Chondrocyte (in vitro differentiated cells): ENCODE measurements around the gene SRSF4. TPM values are rescaled to one million over a fixed set of nuclear protein-coding genes. Genes with fewer than 3 reads are reported as not detected.

Experiments
- DNase-seq: peaks from one replicate; pipeline ENCODE4 v3.0.0; 2021; ENCODE audit warnings: mixed read lengths, low spot score
- H3K27ac Mint-ChIP-seq: one replicate; pipeline ENCODE4 v1.8.0; 2021; ENCODE audit warnings: mild to moderate bottlenecking, moderate library complexity, mixed read lengths; ENCODE audit not compliant: unreplicated experiment
- H3K27me3 Mint-ChIP-seq: 2 replicates; pipeline ENCODE4 v1.8.0; 2021; ENCODE audit warnings: low read depth, mixed read lengths
- H3K36me3 Mint-ChIP-seq: 2 replicates; pipeline ENCODE4 v1.8.0; 2021; ENCODE audit warnings: low read depth, mixed read lengths
- H3K4me1 Mint-ChIP-seq: 2 replicates; pipeline ENCODE4 v1.8.0; 2021; ENCODE audit warnings: low read depth, mild to moderate bottlenecking, mixed read lengths
- H3K4me3 Mint-ChIP-seq: one replicate; pipeline ENCODE4 v1.8.0; 2021; ENCODE audit warnings: mild to moderate bottlenecking, moderate library complexity, mixed read lengths; ENCODE audit not compliant: unreplicated experiment
- H3K9me3 Mint-ChIP-seq: 2 replicates; pipeline ENCODE4 v1.8.0; 2021; ENCODE audit warnings: low read depth, mixed read lengths
- CTCF ChIP-seq: fragments of 200-600 bp; sonication (generic); IDR thresholded peaks from 2 replicates; pipeline ENCODE4 v1.5.0; 2021; ENCODE audit warnings: antibody characterized with exemption, mild to moderate bottlenecking, moderate library complexity
- total RNA-seq: library from RNA; stranded (reverse); gene quantifications from 3 replicates; pipeline ENCODE4 v1.2.1, GENCODE V29; 2021

SRSF4 gene
- total RNA-seq, 1 donor from 2014 or later = 49.1 TPM

DNA sequence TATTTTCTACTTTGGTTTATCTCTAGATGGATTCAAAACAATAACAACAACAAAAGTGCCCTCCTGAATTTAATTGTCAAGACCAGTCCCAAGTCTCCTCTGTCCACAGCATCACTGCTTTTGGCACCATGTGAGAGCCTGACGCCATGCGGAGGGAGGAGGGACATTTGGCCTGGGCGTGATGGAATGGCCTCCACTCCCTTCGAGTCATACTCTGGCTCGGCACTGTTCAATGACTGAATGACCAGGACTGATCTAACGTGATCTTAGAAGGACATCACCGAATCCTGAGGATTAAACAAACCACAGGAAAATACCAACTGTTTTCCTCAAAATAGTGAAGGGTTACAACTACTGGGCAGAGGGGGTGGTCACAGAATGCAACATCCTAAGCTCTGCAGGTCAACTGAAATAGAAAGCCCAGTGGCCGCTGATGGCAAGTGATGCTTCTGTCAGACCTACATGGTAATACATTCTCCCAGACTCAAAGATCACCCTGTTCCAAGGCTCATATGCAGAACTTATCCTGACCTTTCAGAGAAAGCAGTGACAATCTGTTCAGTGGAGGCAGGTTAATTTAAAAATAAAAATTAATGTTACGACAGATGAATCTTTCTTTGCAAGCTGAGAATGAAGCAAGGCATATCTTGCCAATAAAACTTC lies 19.1 kb downstream of the SRSF4 start:
- Mint-ChIP-seq H3K27ac (no peak overlapping the region), H3K27me3 (no peaks in the 10 kb centered on the region), H3K36me3 (peaks cover 26% of the 10 kb centered on the region), H3K4me3 (no peak overlapping the region), H3K9me3 (no peaks in the 10 kb centered on the region), H3K4me1 (peaks cover 11% of the 10 kb centered on the region)
- TF ChIP-seq CTCF = no peak
- DNase-seq = no peak

DNA sequence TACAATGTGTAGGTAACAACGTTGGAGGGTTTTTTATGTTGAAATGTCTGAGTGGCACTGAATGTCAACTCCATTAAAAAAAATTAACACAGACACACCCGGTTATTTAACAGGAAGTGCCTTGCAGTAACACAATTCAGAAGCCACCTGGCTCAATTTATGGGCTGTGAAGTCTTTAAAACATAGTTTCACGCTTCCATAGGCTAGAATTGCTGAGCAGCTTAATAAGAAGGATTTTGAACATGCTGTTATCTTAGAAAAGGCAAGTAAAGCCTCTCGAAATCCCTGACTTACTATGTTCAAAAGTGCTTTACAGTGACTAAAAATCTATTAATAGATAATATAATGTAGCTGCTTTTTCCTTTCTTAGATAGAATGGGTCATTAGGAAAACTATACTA lies 19.7 kb downstream of the SRSF4 start:
- Mint-ChIP-seq H3K36me3 (peaks cover 27% of the 10 kb centered on the region), H3K4me1 (peaks cover 16% of the 10 kb centered on the region), H3K4me3 (no peak overlapping the region), H3K27ac (no peak overlapping the region), H3K27me3 (no peaks in the 10 kb centered on the region), H3K9me3 (no peaks in the 10 kb centered on the region)
- no peak for DNase-seq
- no peak for TF ChIP-seq CTCF

DNA sequence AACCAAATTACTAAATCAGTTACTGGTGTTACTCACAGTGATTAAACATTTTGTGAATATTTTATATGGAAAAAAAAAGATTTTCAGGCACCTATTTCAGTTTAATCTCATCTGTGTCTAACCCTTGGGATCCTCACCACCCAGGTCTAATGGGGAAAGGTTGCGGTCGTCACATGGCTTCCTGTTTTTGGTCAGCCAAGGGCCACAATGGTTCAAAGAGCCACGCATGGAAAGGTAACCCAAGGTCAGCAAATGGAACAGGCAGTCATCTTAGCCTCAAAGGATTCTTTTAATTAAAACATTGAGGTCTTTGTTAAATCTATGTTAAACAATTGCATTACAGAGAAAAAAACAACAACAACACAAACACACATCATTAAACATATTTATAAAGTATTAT lies 21.9 kb downstream of the SRSF4 start:
- Mint-ChIP-seq H3K27ac (no peak overlapping the region), H3K36me3 (peaks cover 21% of the 10 kb centered on the region)
- TF ChIP-seq CTCF = no peak

DNA sequence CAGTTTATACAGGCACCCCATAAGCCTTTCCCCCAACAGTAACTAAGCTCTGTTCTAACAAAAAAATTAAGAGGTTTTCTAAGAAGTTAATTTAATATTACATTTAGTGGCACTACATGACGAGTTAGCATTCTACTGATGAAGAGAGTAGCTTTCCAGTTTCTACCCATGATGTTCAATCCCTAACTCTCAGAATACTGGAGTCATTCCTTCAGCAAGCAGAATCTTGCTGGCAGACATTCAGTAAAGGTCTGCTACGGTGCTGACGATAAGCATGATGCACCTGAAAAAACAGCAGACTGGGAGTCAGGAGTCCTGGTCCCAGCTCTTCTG lies 24.5 kb downstream of the SRSF4 start:
- no peak overlapping the region for H3K4me3 Mint-ChIP-seq
- no peak for DNase-seq
- no peak for TF ChIP-seq CTCF
- no peaks in the 10 kb centered on the region for H3K9me3 Mint-ChIP-seq
- peaks cover 20% of the 10 kb centered on the region for H3K4me1 Mint-ChIP-seq
- no peaks in the 10 kb centered on the region for H3K27me3 Mint-ChIP-seq
- no peak overlapping the region for H3K27ac Mint-ChIP-seq
- H3K36me3 Mint-ChIP-seq = peaks cover 29% of the 10 kb centered on the region

More for the DNA sequence above, 21.9 kb downstream of the SRSF4 start:
- no peak overlapping the region for H3K4me3 Mint-ChIP-seq
- H3K9me3 Mint-ChIP-seq = no peaks in the 10 kb centered on the region
- peaks cover 24% of the 10 kb centered on the region for H3K4me1 Mint-ChIP-seq
- no peaks in the 10 kb centered on the region for H3K27me3 Mint-ChIP-seq
- DNase-seq = no peak

DNA sequence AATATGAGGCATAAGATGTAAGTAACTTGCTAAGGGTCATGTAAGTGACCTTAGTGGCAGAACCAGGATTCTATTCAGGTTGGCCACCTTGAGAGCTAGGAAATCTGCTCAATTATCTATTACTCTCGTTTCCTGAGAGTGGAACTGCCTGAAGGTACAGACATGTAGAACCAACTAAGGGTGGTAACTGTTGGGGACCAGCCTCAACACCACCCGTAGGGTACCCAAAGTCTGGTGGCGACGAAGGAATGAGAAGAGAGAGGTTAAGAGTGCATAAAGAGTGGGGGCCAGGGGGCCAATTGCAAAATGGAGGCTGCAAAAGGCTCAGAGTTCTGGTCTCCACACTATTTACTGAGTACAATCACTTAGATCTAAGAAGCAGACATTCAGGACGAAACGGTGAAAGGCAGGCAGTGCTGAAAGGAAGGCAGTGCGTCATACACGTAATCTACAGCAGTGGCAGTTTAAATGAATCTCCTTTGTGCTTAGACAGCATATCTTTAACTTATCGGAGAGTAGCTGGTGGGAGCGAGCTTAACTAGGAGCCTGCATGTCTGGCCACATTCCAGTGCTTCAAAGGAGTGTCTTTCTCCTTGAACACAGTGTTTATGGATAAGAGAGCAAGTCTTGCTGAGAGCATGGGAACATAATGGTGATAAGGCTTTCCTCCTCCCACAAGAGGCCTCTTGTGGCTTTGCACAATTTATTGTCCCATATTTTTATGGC lies 25.0 kb downstream of the SRSF4 start:
- Mint-ChIP-seq H3K36me3 (peaks cover 32% of the 10 kb centered on the region), H3K9me3 (no peaks in the 10 kb centered on the region), H3K27ac (peak overlapping the region; percentile 49), H3K4me3 (no peak overlapping the region), H3K4me1 (peaks cover 17% of the 10 kb centered on the region), H3K27me3 (no peaks in the 10 kb centered on the region)
- DNase-seq = no peak
- no peak for TF ChIP-seq CTCF
